Non-pigmented ciliary epithelial cell (primary cell): ENCODE data around the gene EMD.
A peak's percentile ranks its signal among the peaks of the same experiment; 100 is the strongest.
"Not testable (repeated sequence)": the region's sequence is repeated elsewhere in the genome, so short reads cannot be mapped to it uniquely, and the experiment has no call there.

Source experiments
- DNase-seq: peaks from one replicate; pipeline ENCODE4 v3.0.0-alpha.2; 2010; ENCODE audit warnings: low read depth

EMD gene

DNA sequence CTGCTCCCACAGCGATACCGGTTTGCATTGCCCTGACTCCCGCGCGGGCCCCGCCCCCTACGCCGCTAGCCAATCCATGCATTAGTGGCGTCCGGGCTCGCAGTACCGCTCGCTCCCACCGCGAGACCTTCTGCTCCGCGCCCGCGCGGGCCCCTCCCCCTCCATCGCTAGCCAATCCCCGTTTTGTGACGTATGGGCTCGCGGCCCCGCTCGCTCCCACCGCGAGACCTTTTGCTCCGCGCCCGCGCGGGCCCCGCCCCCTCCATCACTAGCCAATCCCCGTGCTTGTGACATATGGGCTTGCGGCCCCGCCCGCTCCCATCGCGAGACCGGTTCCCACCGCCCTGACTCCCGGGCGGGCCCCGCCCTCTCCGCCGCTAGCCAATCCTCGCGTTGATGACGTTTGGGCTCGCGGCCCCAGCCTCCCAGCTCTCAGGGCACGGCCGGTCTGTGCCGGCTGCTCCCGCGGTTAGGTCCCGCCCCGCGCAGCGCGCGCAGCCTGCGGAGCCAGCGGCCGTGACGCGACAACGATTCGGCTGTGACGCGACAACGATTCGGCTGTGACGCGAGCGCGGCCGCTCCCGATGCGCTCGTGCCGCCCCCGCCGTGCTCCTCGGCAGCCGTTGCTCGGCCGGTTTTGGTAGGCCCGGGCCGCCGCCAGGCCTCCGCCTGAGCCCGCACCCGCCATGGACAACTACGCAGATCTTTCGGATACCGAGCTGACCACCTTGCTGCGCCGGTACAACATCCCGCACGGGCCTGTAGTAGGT lies at the start of gene EMD:
EMD (plus strand) TSS at position 497 of the 770 bp plus-strand sequence; CDS start at position 687, 190 bp downstream.
- DNase-seq = peak; percentile 84

DNA sequence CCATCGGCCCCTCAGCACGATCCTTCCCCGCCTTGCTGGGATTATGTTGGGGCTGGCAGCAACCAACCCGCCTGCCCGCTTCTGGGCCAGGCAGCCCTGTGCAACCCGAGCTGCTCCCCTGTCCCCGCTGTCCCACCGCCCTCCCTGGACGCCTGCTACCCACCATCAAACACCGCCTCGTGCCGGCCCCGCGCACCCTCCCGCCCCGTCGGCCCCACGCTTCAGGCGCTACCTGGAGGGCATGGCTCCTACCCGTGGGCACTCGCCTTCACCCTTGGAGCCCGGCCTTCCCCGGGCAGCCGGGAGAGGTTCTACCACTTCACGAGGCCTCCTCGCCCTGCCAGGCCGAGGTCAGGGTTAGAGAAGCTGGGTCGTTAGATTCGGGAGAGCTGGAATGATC lies 46.5 kb upstream of the EMD start:
- no peak for DNase-seq

DNA sequence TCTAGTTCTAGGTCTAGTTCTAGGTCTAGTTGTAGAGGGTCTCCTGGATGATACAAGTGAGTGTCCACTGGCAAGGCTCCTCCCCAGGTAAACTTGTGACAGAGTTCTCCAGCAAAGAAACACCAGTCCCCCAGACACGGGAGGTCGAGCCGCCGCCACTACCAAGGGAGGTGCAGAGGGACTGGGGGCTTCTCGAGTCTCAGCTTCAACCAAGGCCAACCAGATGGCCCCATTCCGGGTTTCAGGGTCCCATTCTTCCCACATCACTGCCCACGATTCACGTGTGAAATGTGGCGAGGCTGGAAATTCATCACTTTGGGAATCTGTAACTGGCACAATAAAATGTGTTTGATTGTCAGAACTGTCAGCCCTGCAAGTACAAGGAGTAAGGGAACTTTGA lies 46.0 kb upstream of the EMD start:
- DNase-seq = no peak

DNA sequence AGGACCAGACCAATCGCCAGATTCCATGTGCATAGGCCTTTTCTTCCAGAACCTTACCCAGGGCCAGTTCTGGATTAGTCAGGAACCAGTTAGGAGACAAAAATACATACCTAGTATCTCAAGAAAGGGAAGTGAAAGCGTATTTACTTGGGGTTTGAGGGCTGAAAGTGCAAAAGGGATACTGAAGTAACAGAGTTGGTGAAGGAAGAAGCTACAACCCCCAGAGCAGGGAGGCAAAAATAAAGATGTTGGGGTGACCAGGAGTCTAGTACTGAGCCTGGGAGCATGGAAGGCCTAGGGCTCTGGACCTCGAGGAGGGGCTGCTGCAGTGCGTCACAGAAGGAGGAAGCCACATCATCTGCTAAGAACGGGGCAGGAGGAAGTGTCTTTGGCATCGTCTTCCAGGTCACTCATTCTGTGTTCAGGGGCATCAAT lies 45.2 kb upstream of the EMD start:
- DNase-seq = no peak

DNA sequence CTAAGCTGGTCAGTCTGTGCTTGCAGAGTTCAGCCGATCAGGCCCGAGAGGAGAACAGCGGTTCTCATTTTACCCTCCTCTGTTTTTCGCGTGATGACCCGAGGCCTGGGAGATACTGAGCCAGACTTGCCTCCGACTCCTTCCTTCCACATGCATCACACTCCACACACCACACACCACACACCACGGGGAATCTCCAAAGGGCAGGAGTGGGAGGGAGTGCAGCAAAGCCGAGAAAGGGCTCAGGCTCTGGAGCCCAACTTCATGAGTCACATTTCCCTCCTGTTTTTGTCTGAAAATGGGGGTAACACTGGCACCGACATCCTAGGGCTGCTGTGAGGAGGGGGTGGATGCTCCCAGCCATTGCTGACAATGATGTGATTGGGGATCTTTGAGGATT lies 44.6 kb upstream of the EMD start:
- no peak for DNase-seq

DNA sequence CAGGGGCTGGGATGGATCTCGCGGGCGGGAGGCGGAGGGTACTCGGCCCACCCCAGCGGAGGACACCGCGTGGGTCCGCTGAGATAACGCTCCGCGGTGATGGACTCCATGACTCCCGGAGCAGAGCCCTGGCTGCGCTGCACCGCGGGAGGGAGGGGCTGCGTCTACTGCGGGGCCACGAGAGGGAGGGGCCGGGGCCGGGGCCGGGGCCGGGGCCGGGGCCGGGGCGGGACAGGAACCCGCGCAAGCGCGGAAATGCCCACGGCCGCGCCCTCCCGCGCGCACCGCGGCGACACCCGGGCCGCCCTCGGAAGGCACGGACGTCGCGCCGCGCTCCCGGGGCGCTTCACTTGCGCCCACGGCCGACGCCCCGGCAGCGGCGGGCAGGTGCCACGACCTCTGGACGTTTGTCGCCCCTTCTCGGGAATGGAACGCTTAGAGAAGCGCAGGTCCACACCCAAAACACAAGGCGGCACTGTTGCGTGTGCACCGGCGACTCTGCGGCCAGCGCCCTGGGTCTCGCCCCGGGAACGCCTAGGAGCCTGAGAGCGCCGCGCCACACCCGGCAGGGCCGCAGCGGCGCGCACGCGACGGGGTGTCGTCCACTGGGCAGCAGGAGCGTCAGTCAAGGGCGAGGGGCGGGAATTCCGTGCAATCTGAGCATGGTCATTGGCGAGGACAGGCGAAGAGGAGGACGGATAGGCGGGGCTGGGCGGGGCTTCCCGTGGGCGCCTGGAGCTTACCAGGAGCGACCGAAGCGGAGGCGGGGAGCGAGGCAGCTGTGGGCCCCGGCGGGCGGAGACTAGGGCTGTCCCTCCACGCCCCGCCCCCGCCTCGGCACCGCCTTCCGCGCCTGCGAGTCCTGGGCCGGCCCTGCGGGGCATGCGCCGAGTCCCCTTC lies 37.4 kb upstream of the EMD start:
- DNase-seq = not testable (repeated sequence)

DNA sequence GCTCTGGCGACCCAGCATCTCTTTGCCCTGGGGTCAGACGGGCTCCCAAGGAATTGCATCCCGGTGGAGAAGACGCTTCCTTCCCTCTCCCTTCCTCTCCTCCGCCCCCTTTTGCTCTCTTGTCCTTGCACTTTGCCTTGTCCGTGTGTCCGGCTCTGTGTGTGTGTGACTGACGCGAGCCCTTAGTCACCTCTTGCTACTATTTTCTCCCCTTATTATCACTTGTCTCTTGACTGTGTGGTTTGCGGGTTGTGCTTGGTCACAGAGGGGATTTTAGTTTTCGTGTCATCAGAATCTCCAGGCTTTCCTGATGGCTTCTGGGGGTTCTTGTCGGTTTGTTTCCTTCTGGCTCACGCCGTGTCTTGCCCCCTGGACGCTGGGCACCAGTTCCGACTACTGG lies 36.0 kb upstream of the EMD start:
- DNase-seq = not testable (repeated sequence)

DNA sequence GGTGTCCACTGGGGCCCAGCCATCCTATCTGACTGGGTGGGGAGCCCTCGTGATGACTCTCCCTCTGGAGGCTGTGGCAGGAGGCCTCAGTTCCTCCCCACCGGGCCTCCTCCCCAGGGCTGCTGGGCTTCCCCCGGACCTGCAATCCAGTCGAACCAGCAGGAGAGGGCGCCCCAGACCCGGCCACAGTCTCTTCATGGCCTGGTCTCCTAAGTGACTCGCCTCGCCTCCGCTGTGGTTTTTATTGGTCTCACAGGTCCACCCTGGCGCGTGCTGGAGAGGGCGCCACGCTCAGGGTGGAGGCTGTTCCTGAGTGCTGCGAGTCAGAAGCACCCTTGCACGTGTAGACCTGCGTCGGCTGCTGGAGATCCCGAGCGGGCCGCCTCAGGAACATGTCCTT lies 35.5 kb upstream of the EMD start:
- DNase-seq = not testable (repeated sequence)

DNA sequence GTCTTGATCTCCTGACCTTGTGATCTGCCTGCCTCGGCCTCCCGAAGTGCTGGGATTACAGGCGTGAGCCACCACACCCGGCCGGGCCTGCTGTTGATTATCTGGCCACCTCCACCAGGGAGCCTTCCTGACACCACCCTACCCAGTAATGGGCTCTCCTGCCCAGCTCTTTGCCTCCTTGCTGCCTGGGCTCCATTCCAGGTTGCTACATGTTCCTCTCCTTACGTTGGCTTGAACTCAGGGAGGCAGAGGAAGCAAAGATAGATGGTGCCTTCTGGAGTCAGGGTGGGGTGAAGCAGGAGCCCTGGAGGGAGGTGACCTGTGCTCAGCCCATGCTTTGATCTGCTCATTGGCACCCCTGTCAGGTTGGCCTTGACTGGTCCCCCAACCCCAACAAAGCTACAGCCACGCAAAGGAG lies 31.0 kb upstream of the EMD start:
- DNase-seq = no peak

DNA sequence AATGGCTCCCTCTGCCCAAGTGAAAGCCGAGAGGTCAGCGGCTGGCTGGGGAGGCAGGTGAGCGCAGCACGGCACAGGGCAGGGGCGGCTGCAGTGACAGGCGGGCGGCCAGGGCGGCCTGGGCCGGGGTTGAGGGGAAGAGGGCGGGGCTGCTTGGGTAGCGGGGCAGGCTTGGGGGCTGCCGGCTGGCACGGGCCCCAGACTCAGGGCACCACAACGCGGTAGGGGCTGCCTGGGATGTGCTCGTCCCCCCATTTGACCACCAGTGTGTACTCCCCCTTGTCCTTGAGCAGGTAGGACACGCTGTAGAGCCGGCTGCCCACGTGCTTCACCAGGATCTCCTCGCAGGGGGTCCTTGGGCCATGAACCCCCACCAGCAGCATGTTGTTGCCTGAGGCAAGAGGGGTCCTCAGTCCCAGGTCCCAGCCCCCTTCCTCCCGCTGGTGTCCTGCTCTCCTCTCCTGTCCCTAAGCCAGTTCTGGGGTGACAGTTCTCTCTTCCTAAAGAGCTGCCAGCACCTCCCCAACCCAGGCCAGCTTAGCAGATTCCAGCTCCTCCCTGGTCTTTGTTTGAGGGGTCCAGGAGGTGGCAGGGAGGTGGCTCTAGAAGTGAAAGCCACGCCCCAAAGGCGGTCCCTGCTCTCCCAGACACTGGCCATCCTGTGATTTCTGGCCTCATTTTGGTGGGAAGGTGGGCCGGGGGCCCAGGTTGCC lies 30.3 kb upstream of the EMD start:
- DNase-seq = no peak

DNA sequence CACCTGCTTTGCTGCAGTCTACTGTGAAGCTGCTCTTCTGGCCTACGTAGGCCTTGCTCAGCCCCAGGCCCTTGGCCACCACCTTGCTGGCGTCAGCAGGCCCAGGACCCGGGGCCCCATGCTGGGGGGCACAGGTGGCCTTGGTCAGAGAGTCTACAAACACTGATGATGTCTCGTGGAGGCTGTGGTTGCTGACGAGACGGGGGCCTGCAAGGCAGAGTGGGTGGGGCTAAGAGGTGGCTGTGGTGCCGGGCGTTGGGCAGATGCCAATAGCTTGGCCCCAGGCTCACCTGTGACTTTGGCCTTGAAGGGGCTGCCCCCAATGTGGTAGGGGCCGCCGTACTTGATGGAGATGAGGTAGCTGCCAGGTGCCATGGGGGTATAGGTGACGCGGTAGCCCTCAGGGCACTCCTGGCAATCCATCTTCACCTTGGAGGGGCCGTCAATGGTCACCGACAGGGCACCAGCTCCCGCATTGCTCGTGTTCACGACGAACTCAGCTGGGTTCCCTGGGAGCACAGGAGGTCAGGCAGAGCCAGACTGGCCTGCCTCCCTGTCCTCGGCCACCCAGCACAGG lies 29.6 kb upstream of the EMD start:
- DNase-seq = no peak

DNA sequence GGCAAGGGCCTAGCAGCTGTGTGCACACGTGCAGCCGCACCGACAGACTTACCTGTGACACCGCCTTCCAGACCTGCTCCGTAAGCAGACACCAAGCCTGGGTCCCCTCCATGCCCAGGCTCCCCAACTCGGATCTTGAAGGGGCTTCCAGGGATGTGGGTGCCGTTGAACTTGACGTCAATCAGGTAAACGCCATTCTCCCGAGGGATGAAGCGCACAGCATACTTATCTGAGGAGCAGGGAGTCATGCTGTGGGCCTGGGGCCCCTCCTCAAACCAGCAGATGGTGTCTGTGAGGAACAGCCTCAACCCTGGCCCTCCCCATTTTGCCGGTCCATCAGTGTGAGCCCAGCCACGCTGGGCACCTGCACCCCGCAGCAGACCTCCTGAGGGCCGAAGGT lies 29.1 kb upstream of the EMD start:
- DNase-seq = no peak

DNA sequence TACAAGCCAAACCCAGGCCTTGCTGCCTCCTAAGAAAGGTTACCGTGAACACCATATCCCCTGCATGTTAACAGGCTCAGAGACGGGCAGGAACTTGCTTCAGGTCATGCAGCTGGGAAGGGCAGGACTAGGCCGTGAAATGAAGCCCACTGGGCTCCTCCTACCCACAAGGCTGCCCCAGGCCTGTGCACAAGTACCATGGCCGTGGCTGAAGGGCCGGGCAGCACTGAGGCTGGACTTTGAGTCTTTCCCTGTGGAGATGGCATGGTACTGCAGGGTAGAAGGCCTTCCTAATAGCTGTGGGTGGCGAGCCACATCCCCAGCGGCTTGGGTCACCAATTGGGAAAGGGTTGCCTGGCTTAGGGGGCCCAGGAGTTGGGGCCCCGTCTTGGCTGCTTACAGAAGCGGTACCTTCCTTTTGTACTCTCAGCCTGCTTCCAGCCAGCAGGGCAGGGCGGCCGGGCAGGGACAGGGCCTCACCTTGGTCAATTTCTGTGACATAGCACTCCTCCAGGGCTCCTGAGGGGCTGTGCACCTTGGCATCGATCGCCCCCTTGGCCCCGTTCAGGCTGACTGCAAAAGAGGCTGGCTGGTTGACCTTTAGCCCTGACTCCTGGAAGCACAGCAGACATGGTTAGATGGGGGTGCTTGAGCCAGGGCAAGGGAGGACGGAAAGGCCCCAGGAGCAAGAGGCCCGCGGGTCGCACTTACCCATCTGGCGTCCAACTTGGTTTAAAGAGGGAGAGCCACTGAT lies 28.5 kb upstream of the EMD start:
- no peak for DNase-seq

DNA sequence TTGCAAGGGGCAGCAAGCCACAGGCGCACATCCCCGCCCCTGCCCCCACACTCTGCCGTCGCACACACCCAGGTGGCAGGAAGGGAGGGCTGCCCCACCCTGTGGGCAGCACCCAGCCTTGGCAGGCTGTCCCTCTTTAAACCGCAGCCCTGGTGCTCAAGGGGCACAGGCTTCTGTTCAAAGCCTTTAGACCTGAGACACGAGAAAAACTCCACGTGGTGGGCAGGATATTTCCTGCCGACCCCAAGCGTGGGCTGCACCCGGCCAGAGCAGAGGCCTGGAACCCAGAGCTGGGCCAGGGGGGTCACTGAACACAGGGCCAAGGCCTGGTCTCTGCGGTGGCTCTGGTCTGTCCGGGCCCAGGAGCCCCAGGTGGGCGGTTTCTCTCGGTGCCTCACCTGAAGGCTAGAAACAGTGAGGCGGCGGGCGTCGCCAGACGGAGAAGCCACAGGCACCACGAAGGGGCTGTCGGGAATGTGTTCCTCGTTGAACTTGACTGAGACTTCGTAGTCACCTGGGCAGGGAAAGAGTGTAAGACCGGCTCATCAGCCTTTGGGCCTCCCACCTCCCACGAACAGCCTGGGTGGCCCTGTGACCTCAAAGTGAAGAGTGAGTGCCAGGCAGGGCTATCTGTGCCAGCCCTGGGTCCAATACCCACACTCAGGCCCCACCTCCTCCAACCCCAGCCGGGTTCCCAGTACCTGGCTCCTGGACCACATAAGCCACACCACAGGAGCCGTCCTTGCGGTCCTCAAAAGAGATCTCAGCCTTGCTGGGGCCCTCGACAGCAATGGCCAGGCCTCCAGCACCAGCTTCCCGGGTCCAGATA lies 27.7 kb upstream of the EMD start:
- no peak for DNase-seq

DNA sequence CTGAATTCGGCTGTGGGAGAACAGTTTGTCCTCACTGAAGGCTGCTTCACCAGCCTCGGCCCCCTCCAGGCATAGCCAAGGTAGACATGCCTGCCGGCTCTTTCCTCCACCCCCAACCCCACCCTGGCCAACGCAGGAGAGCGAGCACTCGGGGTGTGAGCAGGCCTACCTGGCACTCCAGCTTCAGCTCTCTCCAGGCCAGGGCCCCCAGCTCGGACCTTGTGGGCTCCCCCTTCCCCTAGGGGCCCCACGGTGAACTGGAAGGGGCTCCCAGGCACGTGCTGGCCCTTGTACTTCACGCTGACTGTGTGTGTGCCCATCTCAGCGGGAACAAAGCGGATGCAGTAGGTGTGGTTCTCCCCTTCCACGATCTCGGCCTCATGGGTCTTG lies 27.1 kb upstream of the EMD start:
- DNase-seq = no peak

DNA sequence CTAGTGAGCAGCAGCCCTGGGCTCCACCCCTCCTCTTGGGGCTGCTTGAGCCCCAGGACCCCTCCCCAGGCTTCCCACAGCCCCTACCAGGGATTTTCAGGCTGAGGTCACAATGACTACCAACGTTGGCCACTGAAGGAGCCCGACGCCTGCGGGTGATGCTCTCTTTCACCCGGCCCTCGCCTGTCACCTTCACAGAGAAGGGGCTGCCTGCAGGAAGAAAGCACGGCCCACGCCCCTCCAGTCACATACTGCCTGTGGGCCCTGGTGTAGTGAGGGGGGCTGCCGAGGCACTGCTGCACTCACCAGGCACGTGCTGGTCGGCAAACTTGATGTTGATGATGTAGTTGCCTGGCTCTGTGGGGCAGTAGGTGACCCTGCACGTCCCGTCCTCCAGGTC lies 26.6 kb upstream of the EMD start:
- no peak for DNase-seq

DNA sequence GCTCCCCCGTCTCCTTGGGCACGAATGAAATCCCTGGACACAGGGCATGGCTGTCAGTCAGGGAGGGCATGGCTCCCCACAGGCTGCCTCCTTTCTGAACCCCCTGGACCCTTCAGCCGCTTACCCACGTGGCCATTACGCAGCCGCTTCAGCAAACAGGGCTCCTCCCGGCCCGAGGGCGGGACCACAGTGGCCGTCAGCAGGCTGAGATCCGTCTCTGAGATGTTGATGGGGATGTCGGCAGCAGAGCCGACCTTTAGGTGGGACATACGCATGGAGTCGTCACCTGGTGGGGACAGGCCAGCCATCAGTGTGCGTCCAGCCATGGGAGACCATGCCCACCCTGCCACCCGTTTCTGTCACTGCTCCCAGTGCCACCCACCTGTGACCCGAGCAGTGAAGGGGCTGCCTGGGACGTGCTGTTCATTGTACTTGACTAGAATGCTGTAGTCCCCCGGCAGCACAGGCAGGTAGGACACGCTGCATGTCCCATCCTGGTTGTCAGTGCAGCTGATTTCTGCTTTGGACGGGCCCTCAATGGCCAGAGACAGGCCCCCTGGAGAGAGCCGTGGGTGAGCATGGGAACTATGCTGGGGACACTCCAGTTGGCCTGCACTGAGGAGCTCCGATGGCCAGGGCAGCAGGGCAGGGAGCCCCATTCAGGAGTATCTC lies 25.8 kb upstream of the EMD start:
- no peak for DNase-seq

DNA sequence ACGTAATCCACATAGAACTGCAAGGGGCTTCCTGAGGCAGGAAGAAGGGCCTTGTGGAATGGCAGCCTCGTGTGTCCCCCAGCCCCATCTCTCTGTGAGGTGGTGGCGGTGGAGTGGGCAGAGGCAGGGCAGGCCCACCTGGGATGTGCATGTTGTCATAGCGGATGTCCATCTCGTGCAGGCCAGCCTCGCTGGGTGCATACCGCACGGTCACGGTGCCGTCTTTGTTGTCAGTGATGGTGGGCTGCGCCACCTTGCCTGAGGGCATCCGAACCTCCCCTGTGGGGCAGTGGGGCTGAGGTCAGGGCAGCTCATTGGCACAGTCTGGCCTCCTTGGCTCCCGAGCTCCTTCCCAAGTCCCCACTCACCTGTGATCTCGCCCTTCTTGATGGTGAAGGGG lies 25.1 kb upstream of the EMD start:
- DNase-seq = no peak

DNA sequence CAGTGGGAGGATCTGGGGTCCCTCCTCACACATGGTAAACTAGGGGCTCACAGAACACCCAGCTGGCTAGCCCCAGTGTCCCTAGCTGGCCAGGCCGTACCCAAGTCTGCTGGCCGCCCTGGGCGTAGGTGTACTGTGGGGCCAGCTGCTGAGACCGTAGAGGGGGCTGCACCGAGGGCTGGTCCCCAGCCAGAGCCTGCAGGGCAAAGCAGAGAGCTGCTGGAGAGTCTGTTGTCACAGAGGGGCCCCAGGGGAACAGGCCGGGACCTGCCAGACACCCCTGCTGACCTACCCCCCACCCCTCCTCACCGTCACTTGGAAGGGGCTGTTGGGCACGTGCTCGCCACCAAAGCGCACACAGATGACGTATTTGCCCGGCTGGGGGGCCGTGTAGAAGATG lies 24.6 kb upstream of the EMD start:
- DNase-seq = no peak
